GM19467 (cell line): ENCODE results near the gene CACNA1B.
"Not testable (repeated sequence)": the region's sequence is repeated elsewhere in the genome, so short reads cannot be mapped to it uniquely, and the experiment has no call there.

ENCODE experiments used
- ATAC-seq: cut with Tn5 transposase; IDR thresholded peaks from one replicate; pipeline ENCODE4 v1.9.1; 2021; ENCODE audit warnings: mild to moderate bottlenecking, moderate library complexity; ENCODE audit not compliant: unreplicated experiment

Gene CACNA1B

GRCh38 chr9:138010861-138011260, 133.3 kb downstream of the CACNA1B start:
- no peak for ATAC-seq

DNA sequence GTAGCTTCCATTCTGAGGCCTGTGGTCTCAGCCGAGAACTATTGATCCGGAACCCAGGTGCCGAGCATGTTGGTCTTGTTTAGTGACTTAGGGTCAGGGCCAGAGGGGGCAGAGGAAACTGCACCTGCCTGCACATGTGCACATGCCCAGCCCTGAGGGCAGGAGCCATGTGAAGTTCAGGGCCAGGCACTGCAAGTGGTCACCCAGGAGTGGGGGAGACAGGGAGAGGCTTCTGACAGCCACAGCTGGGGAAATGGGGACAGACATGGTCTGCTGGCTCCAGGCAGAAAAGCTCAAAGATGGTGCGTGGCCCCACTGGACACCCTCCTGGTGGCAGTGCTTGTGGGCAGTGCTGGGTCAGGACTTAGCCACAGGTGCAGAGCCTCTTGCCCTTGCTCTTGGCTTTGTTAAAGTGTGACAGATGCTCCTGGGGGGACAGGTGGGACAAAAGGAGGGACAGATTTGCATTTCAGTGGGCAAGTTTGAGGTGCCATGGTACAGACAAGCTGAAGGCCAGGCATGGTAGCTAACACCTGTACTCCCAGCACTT, 134.4 kb downstream of the CACNA1B start:
- no peak for ATAC-seq

DNA sequence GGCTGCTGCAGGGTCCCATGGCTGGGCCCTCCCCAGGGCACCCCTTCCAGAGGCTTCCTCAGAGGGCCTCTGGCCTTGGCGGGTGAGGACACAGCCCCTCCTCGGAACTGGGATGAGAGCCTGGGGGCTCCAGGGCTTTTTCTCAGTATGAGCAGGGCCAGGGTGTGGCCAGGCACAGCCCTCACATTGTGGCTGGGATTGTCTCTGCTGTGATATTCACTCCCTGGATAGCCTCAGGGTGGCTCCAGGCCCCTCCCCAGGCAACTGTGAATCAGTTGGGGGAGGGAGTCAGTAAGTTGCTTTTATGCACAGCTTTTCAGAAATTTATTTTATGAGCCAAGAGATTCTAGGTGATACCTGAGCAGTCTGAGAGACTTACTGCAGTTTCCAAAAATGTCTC, 135.7 kb downstream of the CACNA1B start:
- ATAC-seq: no peak

- ATAC-seq: no peak
These were observed 136.4 kb downstream of the CACNA1B start for GRCh38 chr9:138013836-138014562.

DNA sequence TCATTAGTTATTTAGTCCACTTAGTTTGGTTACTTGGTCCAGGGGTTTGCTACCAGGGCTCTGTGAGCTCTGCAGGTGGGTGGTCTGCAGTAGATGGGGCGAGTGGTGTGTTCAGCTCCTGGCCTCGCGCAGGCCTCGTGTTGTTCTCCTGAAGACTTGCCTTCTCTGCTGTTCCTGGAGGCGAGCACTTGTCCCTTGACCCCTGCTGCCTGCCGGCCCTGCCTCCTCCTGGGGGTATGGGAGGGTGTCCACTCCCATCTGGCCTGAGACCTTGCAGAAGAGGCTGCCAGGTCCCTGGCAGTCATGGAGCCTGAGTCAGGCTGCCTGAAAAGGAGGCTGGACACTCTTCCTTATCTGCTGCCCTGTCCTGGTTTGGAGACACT, 137.0 kb downstream of the CACNA1B start:
- no peak for ATAC-seq

GRCh38 chr9:138015021-138015829, 137.6 kb downstream of the CACNA1B start:
- ATAC-seq: no peak

DNA sequence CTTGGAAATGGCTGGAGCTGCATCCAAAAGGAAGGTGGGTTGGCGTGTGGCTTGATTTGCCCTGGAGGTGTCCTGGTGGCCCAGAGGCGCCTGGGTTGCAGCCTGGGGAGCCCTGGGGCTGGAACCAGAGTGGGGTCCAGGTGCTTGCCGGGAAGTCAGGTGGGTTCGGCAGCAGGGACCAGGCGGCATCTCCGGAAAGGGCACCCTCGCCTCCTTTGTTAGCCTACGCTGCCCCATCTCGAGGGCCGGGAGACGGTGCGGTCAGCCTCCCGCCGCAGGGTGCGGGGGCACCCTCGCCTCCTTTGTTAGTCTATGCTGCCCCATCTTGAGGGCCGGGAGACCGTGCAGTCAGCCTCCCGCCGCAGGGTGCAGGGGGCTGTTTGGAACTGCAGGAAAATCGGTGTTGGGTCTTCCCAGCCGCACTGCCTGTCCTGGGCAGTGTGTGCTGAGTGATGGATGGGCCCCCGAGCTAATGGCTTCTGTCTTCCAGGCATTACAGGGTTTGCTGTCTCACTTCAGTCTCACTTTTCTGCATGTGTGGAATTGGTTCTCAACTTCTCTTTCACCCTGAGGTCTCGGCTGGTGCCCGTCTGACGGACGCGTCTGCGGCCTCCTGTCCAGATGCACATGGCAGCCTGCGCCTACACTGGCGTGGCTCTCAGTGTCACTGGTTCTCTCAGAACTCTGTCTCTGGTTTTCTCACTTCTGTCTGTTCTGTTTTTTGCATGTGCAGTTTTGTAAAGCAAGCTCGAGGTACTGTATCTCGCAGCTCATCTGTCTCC, 139.0 kb downstream of the CACNA1B start:
- ATAC-seq: no peak

DNA sequence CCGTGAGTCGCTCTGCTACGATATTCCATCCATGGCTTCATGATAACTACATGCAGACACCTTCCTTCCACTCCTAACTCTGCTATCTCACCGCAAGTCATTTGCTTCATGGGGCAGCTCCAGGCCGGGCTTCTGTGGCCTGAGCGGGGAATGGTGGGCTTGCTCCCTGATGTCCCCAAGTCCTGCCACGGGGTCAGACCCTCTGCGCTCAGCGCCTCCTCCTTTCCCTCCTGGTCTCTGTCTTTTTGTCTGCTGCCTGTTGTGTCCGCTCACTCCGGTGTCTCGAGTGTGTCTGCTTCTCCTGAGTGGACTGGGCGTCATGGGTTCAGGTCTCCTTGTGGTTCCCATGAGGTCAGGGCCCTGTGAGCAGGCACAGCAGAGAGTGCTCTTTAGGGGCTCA, 139.6 kb downstream of the CACNA1B start:
- no peak for ATAC-seq

- not testable (repeated sequence) for ATAC-seq
These were observed 141.9 kb downstream of the CACNA1B start for GRCh38 chr9:138019514-138019913.

- no peak for ATAC-seq
These were observed 142.7 kb downstream of the CACNA1B start for GRCh38 chr9:138020120-138020794.

- ATAC-seq: no peak
These were observed 143.2 kb downstream of the CACNA1B start for GRCh38 chr9:138020795-138021182.

DNA sequence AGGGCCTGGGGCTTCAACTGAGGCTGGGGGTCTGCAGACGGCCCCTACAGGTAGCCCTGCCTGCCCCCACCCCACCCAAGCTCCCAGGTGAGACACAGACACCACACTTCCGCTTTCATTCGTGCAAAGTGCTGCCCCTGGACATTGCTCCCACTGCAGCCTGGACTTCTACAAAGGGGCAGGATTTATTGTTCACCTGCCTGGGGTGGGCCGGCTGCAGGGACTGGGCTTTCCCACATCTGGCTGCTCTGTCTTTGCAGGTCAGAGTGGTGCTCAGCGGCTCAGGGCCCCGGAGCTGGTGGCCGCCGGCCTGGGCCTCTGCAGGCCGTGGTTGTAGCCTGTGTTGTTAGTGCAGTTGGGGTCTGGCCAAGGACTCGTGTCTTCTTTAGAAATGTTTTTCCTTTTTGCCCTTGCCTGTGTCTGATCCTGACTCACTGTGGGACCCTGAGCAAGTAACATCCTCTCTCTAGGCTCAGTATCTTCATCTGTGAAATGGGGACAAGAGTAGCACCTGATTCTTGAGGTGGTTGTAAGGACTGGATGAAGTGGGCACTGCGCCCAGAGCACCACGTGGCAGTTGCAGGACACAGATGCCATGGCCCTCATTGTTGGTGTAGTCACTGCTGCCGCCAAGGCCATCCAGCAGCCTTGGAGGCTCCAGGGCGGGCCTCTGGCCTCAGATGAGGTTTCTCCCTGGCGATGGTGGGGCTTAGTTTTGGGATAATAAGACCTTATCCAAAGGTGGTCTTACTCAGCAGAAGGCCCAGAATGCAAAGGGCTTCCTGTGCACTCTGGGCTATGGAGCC, 143.9 kb downstream of the CACNA1B start:
- no peak for ATAC-seq

DNA sequence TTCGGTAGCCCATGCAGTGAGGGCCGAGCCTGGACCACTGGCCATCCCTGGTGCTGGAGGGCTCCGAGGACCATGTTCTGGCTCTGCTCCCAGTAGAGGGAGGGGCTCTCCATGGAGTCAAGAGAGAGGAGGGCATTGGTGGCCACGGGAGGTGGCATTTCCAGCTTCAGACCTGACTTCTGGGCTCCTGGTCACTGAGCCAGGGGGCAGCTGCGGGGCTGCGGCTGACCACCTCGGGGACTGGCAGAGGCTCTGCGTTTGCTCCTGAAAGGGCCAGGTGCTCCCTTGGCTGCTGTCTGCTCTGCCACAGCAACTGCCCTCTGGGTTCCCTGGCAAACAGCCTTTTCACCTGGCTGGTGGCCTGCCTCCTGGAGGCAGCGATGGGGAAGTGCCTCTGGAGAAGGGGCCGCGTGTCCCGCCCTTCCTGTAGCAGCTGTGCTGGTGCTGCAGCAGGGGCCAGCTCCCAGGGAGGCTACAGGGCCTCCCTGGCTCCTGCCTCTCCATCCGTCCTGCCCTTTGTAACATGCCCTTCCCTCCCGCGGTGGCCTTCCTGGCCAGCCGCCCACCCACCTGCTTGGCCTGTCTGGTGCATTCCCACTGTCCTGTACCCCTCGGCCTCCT, 144.6 kb downstream of the CACNA1B start:
- ATAC-seq: no peak

- no peak for ATAC-seq
These were observed 145.3 kb downstream of the CACNA1B start for GRCh38 chr9:138022756-138023393.

GRCh38 chr9:138023394-138024124, 146.0 kb downstream of the CACNA1B start:
- ATAC-seq: no peak

DNA sequence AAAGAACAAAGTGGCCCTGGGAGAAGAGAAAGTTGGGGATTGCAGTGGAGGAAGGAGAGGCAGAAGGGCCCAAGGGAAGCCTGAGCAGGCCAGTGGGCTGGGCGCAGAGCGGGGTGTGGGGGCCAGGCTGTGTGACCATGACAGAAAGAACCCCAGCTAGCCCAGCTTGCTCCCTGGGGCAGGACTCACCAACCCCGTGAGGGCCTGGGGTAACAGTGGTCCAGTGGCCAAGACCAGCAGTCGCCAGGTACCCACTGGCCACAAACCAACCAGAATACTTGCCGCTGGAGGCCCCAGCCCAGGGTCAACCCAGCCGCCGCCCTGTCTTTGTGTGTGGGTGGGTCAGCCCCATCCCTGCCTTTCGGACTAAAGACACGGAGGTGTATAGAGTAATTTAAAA, 146.5 kb downstream of the CACNA1B start:
- no peak for ATAC-seq

- ATAC-seq: no peak
These were observed 147.3 kb downstream of the CACNA1B start for GRCh38 chr9:138024831-138025291.

DNA sequence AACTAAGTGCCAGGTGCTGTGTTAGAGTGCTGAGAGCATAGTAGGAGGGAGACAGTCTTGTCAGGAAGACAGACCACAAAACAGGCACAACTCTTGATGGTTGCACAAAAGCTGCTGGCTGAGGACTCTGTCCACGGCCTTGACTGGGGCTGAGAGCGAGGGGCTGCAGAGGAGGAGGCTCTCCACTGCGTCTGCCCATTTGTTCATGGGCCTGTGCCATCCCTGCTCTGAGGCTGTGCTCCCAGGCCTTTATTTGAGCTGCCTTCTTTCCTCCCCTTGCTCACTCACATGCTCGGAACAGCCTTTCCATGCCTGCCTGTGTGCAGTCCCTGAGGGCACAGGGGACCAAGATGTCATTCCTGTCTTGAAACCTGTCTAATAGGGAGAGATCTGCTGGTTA, 147.8 kb downstream of the CACNA1B start:
- ATAC-seq: no peak
